ENCODE measurements around the gene PRPF6. TPM values are rescaled to one million over a fixed set of nuclear protein-coding genes. Genes with fewer than 3 reads are reported as not detected.
A peak's percentile ranks its signal among the peaks of the same experiment; 100 is the strongest.
"Not testable (repeated sequence)": the region's sequence is repeated elsewhere in the genome, so short reads cannot be mapped to it uniquely, and the experiment has no call there.

The PRPF6 gene
- total RNA-seq, 1 donor from 2014 or later: 51.9 TPM

GRCh38 chr20:63969838-63970713 is 10.9 kb upstream of the PRPF6 start, which contains the start of gene ZNF512B:
ZNF512B (minus strand) TSS chr20:63969930; CDS start chr20:63967950, 1,980 bp downstream.
- Histone ChIP-seq H3K79me2 (ENCODE audit: low read depth) (peaks cover 11% of the 10 kb centered on the region), H3F3A (ENCODE audit: low read depth) (peaks cover 16% of the 10 kb centered on the region), H3K9me3 (ENCODE audit: low read depth) (no peaks in the 10 kb centered on the region), H3K4me3 (peak within 1 kb of the TSS; percentile 61), H3K27ac (no peak within 1 kb of the TSS), H3K36me3 (no peaks in the 10 kb centered on the region), H3K4me2 (peak within 1 kb of the TSS; percentile 98), H4K20me1 (ENCODE audit: low read depth) (no peaks in the 10 kb centered on the region), H3K9ac (peak within 1 kb of the TSS; percentile 58), H2AFZ (replicated peaks) (peak within 1 kb of the TSS; percentile 34), H3K27me3 (peaks cover 11% of the 10 kb centered on the region), H3K4me1 (peaks cover 10% of the 10 kb centered on the region)
- Mint-ChIP-seq H3K4me3 (peak within 1 kb of the TSS; percentile 90), H3K27me3 (ENCODE audit: insufficient read depth, low read depth) (peaks cover 5% of the 10 kb centered on the region), H3K27ac (peak within 1 kb of the TSS; percentile 74), H3K4me1 (peaks cover 15% of the 10 kb centered on the region), H3K36me3 (peaks cover 3% of the 10 kb centered on the region), H3K9me3 (no peaks in the 10 kb centered on the region)
- no peak for TF ChIP-seq EZH2phosphoT487 (IDR thresholded peaks at IDR 0.05)
- TF ChIP-seq EZH2 (IDR thresholded peaks at IDR 0.05): no peak
- peak; percentile 79 for DNase-seq (ENCODE audit: low spot score)

DNA sequence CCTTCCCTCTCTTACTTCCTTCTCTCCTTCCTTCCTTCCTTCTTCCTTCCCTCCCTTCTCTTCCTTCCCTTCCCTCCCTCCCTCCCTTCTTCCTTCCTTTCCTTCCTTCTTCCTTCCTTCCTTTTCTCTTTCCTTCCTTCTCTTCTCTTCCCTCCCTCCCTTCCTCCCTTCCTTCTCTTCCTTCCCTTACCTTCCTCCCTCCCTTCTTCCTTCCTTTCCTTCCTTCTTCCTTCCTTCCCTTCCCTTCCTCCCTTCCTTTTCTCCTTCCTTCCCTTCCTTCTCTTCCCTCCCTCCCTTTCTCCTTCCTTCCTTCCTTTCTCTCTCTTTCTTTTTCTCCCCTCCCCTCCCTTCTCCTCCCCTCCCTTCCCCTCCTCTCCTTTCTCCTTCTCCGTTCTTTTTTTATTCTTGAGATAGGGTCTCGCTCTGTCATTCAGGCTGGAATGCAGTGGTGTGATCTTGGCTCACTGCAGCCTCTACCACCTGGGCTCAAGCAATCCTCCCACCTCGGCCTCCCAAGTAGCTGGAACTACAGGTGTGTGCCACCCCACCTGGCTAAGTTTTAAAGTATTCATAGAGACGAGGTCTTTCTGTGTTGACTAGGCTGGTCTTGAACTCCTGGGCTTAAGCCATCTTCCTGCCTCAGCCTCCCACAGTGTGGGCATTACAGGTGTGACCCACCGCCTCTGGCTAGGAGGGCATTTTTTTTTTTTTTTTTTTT is 10.1 kb upstream of the PRPF6 start:
- H3K9me3 Mint-ChIP-seq: no peaks in the 10 kb centered on the region
- H4K20me1 ChIP-seq (ENCODE audit: low read depth): no peaks in the 10 kb centered on the region
- peak overlapping the region; percentile 82 for H3K4me3 Mint-ChIP-seq
- H2AFZ ChIP-seq (replicated peaks): no peak overlapping the region
- peaks cover 16% of the 10 kb centered on the region for H3F3A ChIP-seq (ENCODE audit: low read depth)
- no peak overlapping the region for H3K27ac Mint-ChIP-seq
- peaks cover 5% of the 10 kb centered on the region for H3K27me3 Mint-ChIP-seq (ENCODE audit: insufficient read depth, low read depth)
- peaks cover 15% of the 10 kb centered on the region for H3K4me1 Mint-ChIP-seq
- H3K9ac ChIP-seq: no peak overlapping the region
- H3K4me2 ChIP-seq: no peak overlapping the region
- H3K27me3 ChIP-seq: peaks cover 11% of the 10 kb centered on the region
- H3K4me1 ChIP-seq: peaks cover 10% of the 10 kb centered on the region
- H3K36me3 ChIP-seq: no peaks in the 10 kb centered on the region
- TF ChIP-seq CTCF (IDR thresholded peaks at IDR 0.05): no peak
- TF ChIP-seq EZH2phosphoT487 (IDR thresholded peaks at IDR 0.05): no peak
- no peak for TF ChIP-seq EZH2 (IDR thresholded peaks at IDR 0.05)
- H3K4me3 ChIP-seq: no peak overlapping the region
- peaks cover 3% of the 10 kb centered on the region for H3K36me3 Mint-ChIP-seq
- no peaks in the 10 kb centered on the region for H3K9me3 ChIP-seq (ENCODE audit: low read depth)
- no peak overlapping the region for H3K27ac ChIP-seq
- DNase-seq (ENCODE audit: low spot score): no peak
- H3K79me2 ChIP-seq (ENCODE audit: low read depth): peaks cover 11% of the 10 kb centered on the region

GRCh38 chr20:63971960-63972311 is 9.0 kb upstream of the PRPF6 start:
- H3K9me3 Mint-ChIP-seq; H3K4me2 ChIP-seq; H3K4me1 ChIP-seq; H4K20me1 ChIP-seq (ENCODE audit: low read depth); H3K36me3 ChIP-seq; H3K36me3 Mint-ChIP-seq; H3K27ac Mint-ChIP-seq; H3K9ac ChIP-seq; H2AFZ ChIP-seq (replicated peaks); H3K27ac ChIP-seq; H3K4me3 ChIP-seq; DNase-seq (ENCODE audit: low spot score); H3K9me3 ChIP-seq (ENCODE audit: low read depth); H3K27me3 Mint-ChIP-seq (ENCODE audit: insufficient read depth, low read depth): not testable (repeated sequence)
- Mint-ChIP-seq H3K4me3 (peak overlapping the region; percentile 52), H3K4me1 (peaks cover 18% of the 10 kb centered on the region)
- Histone ChIP-seq H3F3A (ENCODE audit: low read depth) (peaks cover 16% of the 10 kb centered on the region), H3K79me2 (ENCODE audit: low read depth) (peaks cover 11% of the 10 kb centered on the region), H3K27me3 (peaks cover 11% of the 10 kb centered on the region)

DNA sequence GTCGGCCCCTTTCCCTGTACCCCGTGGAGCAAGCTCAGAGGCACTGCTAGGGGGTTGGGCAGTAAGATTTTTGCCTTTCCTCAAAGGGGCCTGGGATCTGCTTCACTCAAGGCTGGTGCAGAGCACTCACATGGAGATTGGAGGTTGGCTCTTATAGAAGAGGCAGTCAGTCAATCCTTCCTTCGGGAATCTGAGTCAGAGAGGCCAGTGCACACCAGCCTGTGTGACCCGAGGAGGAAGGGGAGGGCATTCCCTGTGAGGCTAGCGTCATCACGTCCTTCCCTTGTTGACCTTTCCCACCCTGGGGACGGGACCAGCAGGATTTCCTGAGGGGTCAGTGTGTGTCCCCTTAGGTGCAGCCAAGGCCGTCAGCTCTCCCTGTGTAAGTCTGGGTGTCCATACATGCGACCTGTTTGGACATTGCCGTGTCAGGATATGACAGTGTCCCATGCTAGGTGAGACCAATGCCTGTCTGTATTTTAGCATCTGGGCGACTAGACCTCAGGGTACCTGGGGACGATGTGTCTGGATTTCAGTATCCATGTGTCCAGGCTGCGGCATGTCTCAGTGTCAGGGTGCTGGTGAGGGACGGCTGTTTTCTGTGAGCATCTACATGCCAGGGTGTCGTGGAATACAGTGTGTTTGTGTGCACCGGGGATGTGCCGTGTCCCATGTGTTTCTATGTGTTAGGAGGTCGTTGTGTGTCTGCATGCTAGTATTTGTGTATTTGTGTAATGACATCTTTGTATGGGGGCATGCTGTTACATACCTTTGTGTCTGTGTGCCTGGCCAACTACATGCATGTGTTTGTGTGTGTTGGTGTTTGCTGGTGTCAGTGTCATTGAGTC is 8.4 kb upstream of the PRPF6 start:
- no peak overlapping the region for H3K9ac ChIP-seq
- TF ChIP-seq EZH2phosphoT487 (IDR thresholded peaks at IDR 0.05) (no peak), EZH2 (IDR thresholded peaks at IDR 0.05) (no peak), CTCF (IDR thresholded peaks at IDR 0.05) (no peak)
- H3K9me3 ChIP-seq (ENCODE audit: low read depth): no peaks in the 10 kb centered on the region
- DNase-seq (ENCODE audit: low spot score): no peak
- Mint-ChIP-seq H3K27me3 (ENCODE audit: insufficient read depth, low read depth) (peaks cover 6% of the 10 kb centered on the region), H3K9me3 (no peaks in the 10 kb centered on the region), H3K4me1 (peaks cover 18% of the 10 kb centered on the region), H3K4me3 (peak overlapping the region; percentile 76), H3K27ac (no peak overlapping the region), H3K36me3 (peaks cover 3% of the 10 kb centered on the region)
- no peak overlapping the region for H3K27ac ChIP-seq
- peaks cover 16% of the 10 kb centered on the region for H3F3A ChIP-seq (ENCODE audit: low read depth)
- no peaks in the 10 kb centered on the region for H4K20me1 ChIP-seq (ENCODE audit: low read depth)
- no peak overlapping the region for H3K4me2 ChIP-seq
- peaks cover 11% of the 10 kb centered on the region for H3K79me2 ChIP-seq (ENCODE audit: low read depth)
- H3K36me3 ChIP-seq: no peaks in the 10 kb centered on the region
- no peak overlapping the region for H3K4me3 ChIP-seq
- H3K4me1 ChIP-seq: peaks cover 10% of the 10 kb centered on the region
- H3K27me3 ChIP-seq: peaks cover 11% of the 10 kb centered on the region
- no peak overlapping the region for H2AFZ ChIP-seq (replicated peaks)
